ENCODE results near the gene PPP2R3C.

GRCh38 chr14:35047976-35048513, 73.7 kb downstream of the PPP2R3C start:
- TF ChIP-seq POLR2A (IDR thresholded peaks at IDR 0.05; ENCODE audit: low read length) (no peak), GATA1 (IDR thresholded peaks at IDR 0.05; ENCODE audit: low read depth, low read length) (no peak)

All from erythroblast (primary cell).